ENCODE results near the gene TGM2.

- TF ChIP-seq EZH2 (IDR thresholded peaks at IDR 0.05) (no peak), POLR2AphosphoS5 (IDR thresholded peaks at IDR 0.05; ENCODE audit: borderline replicate concordance, low read depth, low read length) (no peak), FOXP2 (optimal IDR thresholded peaks at IDR 0.05; ENCODE audit: control extremely low read depth, extremely low read length, insufficient read depth) (no peak)
These were observed 22.4 kb upstream of the TGM2 start for GRCh38 chr20:38187517-38187916.
